K562 (cell line): ENCODE data around the gene RGL4. TPM values are rescaled to one million over a fixed set of nuclear protein-coding genes. Genes with fewer than 3 reads are reported as not detected.

ENCODE experiments used
- ATF7 ChIP-seq: fragments of 450-650 bp; IDR thresholded peaks from 2 replicates; pipeline ENCODE4 v1.7.1; 2014; ENCODE audit warnings: mild to moderate bottlenecking, moderate library complexity
- CAMTA2 ChIP-seq: fragments of 250-450 bp; sonication (Bioruptor Pico); conservative IDR thresholded peaks from 2 replicates; pipeline ENCODE4 v1.5.1; 2022
- CC2D1A ChIP-seq: fragments of 450-650 bp; IDR thresholded peaks from 2 replicates; pipeline ENCODE4 v1.6.1; 2017; ENCODE audit warnings: mild to moderate bottlenecking
- MEIS2 ChIP-seq: fragments of 450-650 bp; IDR thresholded peaks from 2 replicates; pipeline ENCODE4 v1.6.1; 2014; ENCODE audit warnings: mild to moderate bottlenecking; ENCODE audit not compliant: partially characterized antibody
- MYNN ChIP-seq, 2 experiments: sonication (generic); formaldehyde crosslinking in 1 of 2; IDR thresholded peaks; 2 replicates each; pipeline versions ENCODE4 v1.5.0 to v1.6.1; 2016 to 2020; ENCODE audit warnings: antibody characterized with exemption in 1 of 2, missing genetic modification reagents in 1 of 2
- NFE2 ChIP-seq: IDR thresholded peaks from 2 replicates; pipeline ENCODE4 v1.6.1; 2014; ENCODE audit warnings: antibody characterized with exemption, low read depth
- PBX2 ChIP-seq, 2 experiments: IDR thresholded peaks in 1 of 2; conservative IDR thresholded peaks in 1 of 2; 2 replicates each; pipeline ENCODE4 v1.6.1; 2016; ENCODE audit warnings: low read depth in 2 of 2, mild to moderate bottlenecking in 1 of 2, missing compliant biosample characterization in 1 of 2, missing genetic modification characterization in 1 of 2, moderate library complexity in 1 of 2
- PCBP1 ChIP-seq: fragments of 200-400 bp; formaldehyde crosslinking; IDR thresholded peaks from 2 replicates; pipeline ENCODE4 v1.6.1; 2018; ENCODE audit warnings: mild to moderate bottlenecking, low read depth, low read length; ENCODE audit not compliant: poor library complexity, severe bottlenecking
- PURB ChIP-seq: sonication (generic); formaldehyde crosslinking; IDR thresholded peaks from 2 replicates; pipeline ENCODE4 v1.9.0; 2021; ENCODE audit warnings: low read depth, mild to moderate bottlenecking, missing genetic modification reagents
- SMC3 ChIP-seq: conservative IDR thresholded peaks from 2 replicates; pipeline ENCODE4 v1.6.1; 2011; ENCODE audit warnings: low read depth, low read length, improper control_type of control experiment; ENCODE audit not compliant: insufficient read depth
- SNIP1 ChIP-seq: fragments of 450-650 bp; IDR thresholded peaks from 2 replicates; pipeline ENCODE4 v1.7.1; 2017; ENCODE audit warnings: low read depth, mild to moderate bottlenecking
- SOX6 ChIP-seq: fragments of 450-650 bp; IDR thresholded peaks from 2 replicates; pipeline ENCODE4 v1.6.1; 2014; ENCODE audit warnings: mild to moderate bottlenecking
- TSC22D4 ChIP-seq: fragments of 450-650 bp; IDR thresholded peaks from 2 replicates; pipeline ENCODE4 v1.6.1; 2016; ENCODE audit warnings: missing genetic modification characterization, missing biosample characterization, control low read depth
- VEZF1 ChIP-seq: fragments of 200-800 bp; sonication (Bioruptor generic); IDR thresholded peaks from 2 replicates; pipeline ENCODE4 v1.6.1; 2017; ENCODE audit warnings: missing genetic modification characterization, missing compliant biosample characterization
- ZBTB7A ChIP-seq: IDR thresholded peaks from 2 replicates; pipeline ENCODE4 v1.6.1; 2011; ENCODE audit warnings: low read depth, mild to moderate bottlenecking, low read length, moderate library complexity, borderline replicate concordance; ENCODE audit not compliant: control insufficient read depth
- ZNF134 ChIP-seq: fragments of 250-450 bp; sonication (Bioruptor Pico); conservative IDR thresholded peaks from 2 replicates; pipeline ENCODE4 v1.4.0; 2020
- ZNF511 ChIP-seq: sonication (generic); formaldehyde crosslinking; IDR thresholded peaks from 2 replicates; pipeline ENCODE4 v1.8.0; 2022; ENCODE audit warnings: mild to moderate bottlenecking, missing genetic modification reagents
- ZNF592 ChIP-seq: fragments of 450-650 bp; IDR thresholded peaks from 2 replicates; pipeline ENCODE4 v1.6.1; 2017; ENCODE audit warnings: antibody characterized with exemption, mild to moderate bottlenecking
- polyA plus RNA-seq, 8 experiments: library from polyadenylated mRNA; depleted of rRNA in 4 of 8; stranded (reverse) in 5 of 8; unstranded in 3 of 8; fragments of >200 nt; fragmentation: Nextera tagmentation in 2 of 8; fragmentation: Illumina TruSeq in 1 of 8; extraction: Ambion mirVana in 2 of 8; extraction: Trizol in 1 of 8; gene quantifications; 2 replicates each; pipeline versions ENCODE4 v1.2.1 to v1.2.3, GENCODE V29; 2011 to 2014; ENCODE audit warnings: inconsistent platforms in 1 of 8, missing spikeins in 1 of 8
- total RNA-seq, 7 experiments: library from RNA; depleted of rRNA in 6 of 7; stranded (reverse); fragments of >200 nt in 6 of 7; fragmentation: Illumina TruSeq in 2 of 7; extraction: Trizol in 2 of 7; gene quantifications; 2 replicates each; pipeline versions ENCODE4 v1.2.1 to v1.2.3, GENCODE V29; 2011 to 2021; ENCODE audit warnings: low replicate concordance in 1 of 7

Gene RGL4
- total and polyA plus RNA-seq, 9 of the 15 experiments (the other 6 are each of a cell fraction or from before 2014, with no cell fraction given) = not detected

GRCh38 chr22:23716811-23717801 is 26.3 kb downstream of the RGL4 start (continued):
- no peak for TF ChIP-seq TSC22D4 (tag)
- no peak for TF ChIP-seq NFE2
- TF ChIP-seq CAMTA2 (CRISPR knock-in tag) = no peak
- TF ChIP-seq MYNN (IDR thresholded peaks at IDR 0.05) = no peak
- no peak for TF ChIP-seq MYNN (CRISPR knock-in tag; IDR thresholded peaks at IDR 0.05)
- no peak for TF ChIP-seq PCBP1
- no peak for TF ChIP-seq SMC3
- no peak for TF ChIP-seq PURB (CRISPR knock-in tag)
- TF ChIP-seq ATF7 = peak; percentile 59; the same call in 1 of the 2 replicates
- no peak for TF ChIP-seq SNIP1
- TF ChIP-seq ZBTB7A = 0 out of 2 replicates have a peak, but pooled peaks have one; percentile 32
- TF ChIP-seq VEZF1 (CRISPR knock-in tag) = peak; percentile 92
- no peak for TF ChIP-seq PBX2 (CRISPR knock-in tag; IDR thresholded peaks at IDR 0.05; ENCODE audit: low read depth)
- TF ChIP-seq PBX2 (tag; conservative IDR thresholded peaks at IDR 0.05; ENCODE audit: low read depth) = no peak
- TF ChIP-seq ZNF592 = no peak; the same call in 1 of the 2 replicates
- TF ChIP-seq ZNF511 (CRISPR knock-in tag) = no peak
- TF ChIP-seq ZNF134 (CRISPR knock-in tag) = no peak
- TF ChIP-seq CC2D1A = no peak
- TF ChIP-seq SOX6 = no peak
- no peak for TF ChIP-seq MEIS2
